ACHN (cell line): ENCODE measurements around the gene BRCC3.

Experiments
- DNase-seq: peaks from one replicate; pipeline ENCODE4 v3.0.0-alpha.2; 2015
- in situ Hi-C: cut with HindIII; loops from 2 replicates; pipeline ENCODE4 v1.10.0; 2017; ENCODE audit warnings: low sequenced_read_pairs, low pct_ligation_motif_present, low pct_unique_long_range_greater_than_20kb

The BRCC3 gene

DNA sequence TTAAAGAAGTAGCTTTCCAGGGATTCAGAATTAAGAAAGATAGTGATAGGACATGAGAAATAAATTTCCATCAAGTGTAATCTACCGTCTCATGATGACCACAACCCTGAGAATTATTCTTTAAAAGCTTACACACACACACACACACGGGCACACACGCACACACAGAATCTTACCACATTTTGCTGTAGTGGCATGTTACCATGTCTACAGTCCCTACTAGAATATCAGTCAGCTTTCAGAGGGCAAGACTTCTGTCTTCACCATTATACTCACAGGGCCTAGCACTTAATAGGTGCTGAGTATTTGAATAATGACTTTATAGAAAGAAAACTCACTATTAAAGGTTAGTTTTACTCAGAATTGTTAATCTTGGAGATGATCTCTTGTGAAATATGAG lies 15.8 kb upstream of the BRCC3 start:
- in situ Hi-C loops, result no loop called here
- no peak for DNase-seq

DNA sequence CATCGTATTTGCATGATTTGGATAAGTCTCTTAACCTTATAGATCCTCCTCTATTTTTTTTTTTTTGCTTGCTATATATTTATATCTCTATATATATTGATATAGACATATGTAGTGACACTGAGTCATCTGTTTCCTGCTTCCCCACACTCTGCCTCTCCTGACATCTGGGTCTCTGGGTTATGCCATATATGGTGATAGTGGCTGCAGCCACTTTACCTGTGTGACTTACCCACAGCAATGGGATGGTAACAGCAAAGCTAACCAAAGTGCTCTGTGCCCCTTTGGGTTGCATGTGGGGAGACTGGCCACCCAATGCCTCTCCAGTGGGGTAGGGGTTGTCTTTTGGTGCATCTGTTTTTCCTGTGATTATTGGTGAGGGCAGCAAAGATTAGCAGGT lies 14.8 kb upstream of the BRCC3 start:
- in situ Hi-C loops, result no loop called here
- DNase-seq, result no peak

DNA sequence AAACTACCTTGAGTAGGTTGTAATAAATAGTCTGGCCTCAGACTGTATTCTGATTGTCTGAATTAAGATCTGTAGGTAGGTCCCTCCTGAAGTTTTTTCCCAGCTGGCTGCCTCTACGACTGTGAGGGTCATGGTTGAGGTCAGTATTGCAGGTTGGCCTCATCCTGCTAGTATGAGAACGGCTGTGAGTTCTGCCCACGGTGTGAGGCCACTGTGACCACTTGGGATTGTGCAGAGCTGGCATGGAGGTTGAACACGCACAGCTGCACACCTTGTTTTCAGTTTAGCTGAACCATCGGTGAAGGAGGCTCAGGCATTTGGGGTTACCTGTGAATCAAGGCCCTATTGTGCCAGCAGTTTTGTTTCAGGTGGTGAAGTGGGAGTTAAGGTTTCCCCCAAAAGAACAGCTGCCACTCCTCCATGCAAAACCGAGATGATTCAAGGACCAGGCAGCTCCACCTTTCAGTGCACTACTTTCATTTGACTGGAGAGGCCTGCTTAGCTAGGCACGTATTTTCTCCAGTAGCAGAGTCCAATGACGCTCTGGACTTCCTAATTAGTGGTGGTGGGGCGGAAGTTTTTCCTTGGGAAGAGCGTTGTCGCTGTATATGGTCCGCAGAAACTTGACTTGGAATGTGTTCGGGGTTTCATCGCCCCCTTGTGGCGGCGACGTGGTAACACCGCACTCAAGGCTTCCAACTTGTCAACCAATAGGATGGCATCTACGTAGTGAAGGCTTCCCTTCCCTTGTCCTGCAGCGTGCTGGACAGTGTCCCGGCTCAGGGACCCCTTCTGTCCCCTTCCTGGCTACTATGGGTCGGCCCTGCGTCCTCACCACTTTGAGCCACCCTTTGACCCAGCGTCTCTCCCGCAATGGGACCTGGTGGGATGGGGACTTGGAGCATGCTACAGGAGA lies 14.2 kb upstream of the BRCC3 start:
- peak; percentile 57 for DNase-seq
- in situ Hi-C loops, result no loop called here

DNA sequence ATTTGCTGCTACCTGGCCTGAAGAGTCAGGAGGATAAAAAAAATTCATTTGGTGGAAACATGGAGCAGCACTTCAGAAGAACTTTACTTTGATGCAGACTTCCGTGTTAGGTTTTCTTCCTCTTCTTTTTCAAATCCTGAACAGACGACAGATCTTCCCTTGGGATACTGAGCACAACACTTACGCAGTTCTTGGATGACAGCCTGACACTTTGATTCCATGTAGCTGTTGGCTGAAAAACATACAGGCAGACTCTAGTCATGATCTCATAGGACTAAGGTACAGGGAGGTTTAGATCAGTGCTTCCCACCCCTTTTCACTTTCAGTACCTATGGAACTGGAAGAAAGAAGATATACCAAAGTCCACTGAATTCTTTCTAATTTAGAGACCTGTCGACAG lies 9.5 kb upstream of the BRCC3 start:
- in situ Hi-C loops, result no loop called here
- no peak for DNase-seq

DNA sequence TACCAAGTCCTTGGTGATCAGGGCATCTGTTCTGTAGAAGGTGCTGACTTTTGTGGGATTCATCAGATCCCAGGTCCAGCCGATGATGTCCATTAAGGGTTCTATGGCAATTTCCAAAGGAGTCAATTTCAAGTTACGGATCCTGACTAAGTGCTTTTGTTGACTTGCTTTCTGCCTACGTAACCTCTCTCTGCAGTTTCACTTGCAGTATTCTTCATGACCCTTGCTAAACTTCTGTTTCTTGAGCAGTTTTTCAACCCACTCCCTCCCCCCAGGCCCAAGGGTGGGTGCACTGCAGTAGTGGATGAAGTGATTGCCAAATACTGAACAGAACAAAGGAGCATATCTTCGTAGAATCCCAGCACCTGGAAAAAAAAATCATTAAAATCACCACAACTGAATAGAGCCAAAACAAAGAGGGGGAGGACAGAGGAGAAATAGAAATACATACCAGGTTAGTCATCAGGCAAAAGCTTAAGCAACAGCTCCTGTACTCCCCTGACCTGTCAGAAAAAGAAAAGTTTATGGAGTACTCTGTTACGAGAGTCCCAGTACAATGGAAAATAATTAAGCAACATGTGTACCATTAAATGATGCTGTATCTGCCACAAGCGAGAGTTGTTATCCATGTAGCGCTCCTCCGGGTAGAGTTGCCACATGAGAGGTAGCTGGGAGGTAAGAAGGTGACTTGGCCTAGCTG lies 6.1 kb upstream of the BRCC3 start:
- in situ Hi-C loops, result no loop called here
- DNase-seq, result peak; percentile 33

DNA sequence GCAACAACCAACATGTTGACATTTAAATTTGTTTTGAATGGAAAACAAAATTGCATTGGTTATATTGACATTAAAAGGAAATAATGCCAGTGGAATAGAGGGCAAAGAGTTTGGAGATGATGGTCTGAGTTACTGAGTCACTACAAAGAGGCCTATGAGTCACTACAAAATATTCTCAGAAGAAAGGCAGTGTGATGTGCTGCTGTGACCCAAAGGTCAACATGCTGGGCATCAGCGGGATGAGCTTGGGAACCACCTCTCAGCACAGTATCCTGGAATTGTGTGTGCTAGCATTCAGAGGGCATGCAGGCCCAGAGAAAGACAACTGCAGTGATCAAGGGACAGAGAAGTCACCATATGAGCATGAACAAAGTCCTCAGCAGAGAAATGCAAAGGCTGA lies 3.1 kb upstream of the BRCC3 start:
- DNase-seq, result peak; percentile 62
- in situ Hi-C loops, result no loop called here

DNA sequence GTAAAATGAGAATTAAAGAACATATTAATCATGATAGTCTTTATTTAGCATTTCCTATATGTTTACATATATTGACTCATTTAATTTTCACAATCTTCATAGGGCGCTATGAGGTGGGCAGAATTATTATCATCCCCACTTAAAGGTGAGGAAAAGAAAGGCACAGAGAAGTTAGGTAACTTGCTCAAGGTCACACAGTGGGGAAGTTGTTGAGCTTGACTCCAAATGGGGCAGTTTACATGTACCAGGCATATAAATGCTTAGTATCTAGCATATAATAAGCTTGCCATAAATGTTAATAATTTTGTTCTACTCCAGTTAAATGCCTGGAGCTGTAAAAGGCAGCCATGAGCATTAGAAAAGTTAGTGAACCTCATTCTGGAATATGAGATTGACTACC lies 1.9 kb upstream of the BRCC3 start:
- DNase-seq, result no peak
- in situ Hi-C loops, result no loop called here

DNA sequence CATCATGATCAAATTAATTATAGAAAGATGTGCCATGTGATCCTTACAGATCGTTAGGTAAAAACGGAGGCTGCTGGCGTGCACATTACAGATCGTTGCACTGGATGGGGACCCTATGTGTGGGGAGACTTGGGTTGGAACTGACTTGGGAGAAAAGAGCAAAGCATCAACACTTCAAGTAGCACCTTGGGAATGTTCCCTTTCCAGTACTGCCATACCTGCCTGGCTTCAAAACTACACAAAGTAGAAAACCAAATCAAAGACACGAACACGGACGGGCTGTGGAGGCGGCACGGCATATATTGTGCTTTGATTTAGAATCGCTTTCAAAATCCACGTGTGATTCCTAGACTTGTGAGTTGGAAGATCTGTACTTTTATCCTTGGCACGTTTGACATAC lies 1.3 kb upstream of the BRCC3 start:
- DNase-seq, result no peak
- in situ Hi-C loops, result no loop called here

DNA sequence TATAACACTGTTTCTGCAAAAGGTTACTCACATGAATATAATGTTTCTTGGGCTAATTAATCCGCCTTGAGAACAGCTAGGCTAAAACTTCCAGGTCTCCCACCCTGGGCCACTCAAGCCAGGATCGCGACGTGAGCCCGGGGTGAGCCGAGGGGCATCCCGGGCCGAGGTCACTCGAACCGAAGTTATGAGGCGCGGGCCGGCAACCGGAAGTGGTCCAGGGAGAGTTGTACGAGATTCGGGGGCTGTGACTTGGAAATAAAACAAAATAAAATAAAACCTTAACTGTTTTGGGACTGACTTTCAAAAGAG lies 689 bp upstream of the BRCC3 start:
- in situ Hi-C loops, result no loop called here
- DNase-seq, result no peak

DNA sequence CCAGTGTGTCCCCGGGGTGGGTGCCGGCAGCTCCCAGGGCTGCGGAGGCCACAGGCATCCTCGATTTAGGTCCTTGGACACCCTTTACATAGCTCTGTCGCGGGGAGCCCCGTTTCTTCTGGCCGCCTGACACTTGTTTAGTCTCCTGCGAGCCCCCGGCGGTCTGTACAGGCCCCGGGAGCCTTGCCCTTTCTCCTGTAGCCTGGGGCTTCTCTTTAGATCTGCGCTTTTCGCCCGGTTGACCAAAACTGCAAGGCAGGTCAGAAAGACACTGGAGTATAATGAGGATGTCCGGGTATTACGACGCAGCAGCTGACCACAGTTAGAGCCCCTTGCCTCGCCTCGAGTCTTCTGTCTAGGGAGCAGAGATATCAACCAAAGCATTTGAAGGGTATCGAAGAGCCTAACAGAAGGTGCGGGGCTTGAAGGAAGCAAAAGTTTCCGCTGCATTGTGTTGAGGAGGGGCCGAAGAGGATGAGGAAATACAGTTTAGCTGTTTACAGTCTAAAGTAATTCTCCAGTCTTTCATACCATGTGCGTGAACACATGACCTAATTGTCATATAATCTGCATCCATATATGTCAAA lies 479 bp downstream of the BRCC3 start:
- in situ Hi-C loops, result no loop called here
- no peak for DNase-seq

DNA sequence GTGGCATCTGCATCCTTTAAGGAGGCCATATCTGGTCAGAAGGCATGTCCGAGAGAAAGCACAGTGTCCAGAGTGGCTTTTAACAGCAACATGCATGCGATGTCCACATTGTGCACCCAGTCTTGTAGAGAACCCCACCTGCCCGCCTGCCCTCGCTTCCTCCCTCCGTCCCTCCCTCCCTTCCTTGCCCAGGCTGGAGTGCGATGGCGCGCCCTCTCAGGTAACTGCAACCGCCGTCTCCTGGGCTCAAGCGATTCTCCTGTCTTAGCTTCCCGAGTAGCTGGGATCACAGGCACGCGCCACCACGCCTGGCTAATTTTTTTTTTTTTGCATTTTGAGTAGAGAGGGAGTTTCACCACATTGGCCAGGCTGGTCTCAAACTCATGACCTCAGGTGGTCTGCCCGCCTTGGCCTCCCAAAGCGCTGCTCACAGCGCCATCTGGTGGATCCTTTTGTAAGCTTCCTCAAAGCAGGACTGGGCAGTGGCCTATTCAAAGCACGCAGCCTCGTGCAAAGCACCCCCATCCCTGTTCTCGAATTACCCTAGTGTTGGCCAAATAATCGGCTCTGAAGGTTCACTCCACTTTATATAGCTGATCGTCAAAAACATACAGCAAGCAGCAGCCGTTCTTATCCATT lies 15.0 kb downstream of the BRCC3 start:
- DNase-seq, result peak; percentile 34
- in situ Hi-C loops, result no loop called here

DNA sequence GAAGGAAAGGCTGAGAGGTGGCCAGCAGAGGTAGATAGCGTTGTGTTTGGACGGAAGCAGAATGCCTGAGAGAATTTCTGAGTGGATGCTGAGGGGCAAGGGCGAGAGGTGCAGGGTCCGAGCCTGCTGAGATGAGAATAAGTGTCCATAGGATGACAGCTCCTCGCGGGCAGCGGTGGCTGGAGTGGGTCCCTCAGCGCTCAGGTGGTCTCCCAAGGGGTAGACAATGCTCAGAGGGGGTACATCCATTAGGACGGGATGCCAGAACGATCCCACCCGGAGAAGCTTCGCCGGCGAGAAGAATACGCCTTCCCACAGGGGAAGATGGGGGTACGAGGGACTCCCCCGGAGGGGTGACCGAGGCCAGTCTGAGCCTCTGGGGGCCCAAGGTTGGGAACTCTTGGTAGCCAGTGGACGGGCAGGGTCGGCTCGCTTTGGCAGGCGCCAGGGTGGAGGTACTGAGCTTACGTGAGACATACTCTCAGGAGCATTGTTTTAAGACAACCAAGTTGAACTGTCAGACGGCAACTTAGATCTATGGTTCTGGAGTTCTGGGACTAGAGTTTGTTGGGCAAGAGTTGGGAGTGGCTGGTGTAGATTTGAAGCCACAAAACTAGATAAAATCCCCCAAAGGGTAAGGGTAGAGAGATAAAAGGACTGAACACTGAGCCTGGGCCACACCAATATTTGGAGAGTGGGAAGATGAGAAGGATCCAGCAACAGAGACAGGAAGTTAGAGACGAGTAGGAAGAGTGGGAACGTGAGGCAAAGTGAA lies 15.8 kb downstream of the BRCC3 start:
- no peak for DNase-seq
- in situ Hi-C loops, result no loop called here

DNA sequence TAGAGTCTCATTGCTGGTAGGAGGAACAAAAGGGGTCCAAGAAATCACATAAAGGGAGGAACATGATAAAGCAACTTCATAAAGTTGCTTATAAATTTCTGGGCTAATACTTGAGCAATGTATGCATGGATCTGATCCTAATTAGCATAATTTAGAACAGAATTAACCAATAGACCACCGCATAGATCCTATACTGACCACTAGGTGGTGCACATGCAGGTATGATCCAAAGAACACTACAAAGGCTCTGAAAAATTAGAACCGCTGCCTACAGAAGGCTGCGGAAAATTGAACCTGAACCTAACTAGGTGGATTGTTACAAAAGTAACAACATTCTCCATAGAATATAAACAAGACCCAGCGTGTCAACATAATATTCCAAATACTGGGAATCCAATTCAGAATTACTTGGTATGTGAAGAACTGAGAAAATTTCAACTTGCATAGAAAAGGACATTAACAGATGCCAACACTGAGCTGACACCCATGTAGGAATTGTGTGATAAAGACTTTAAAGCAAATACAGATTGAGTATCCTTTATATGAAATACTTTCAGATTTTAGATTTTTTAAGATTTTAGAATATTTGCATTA lies 23.3 kb downstream of the BRCC3 start:
- peak; percentile 24 for DNase-seq
- in situ Hi-C loops, result no loop called here

DNA sequence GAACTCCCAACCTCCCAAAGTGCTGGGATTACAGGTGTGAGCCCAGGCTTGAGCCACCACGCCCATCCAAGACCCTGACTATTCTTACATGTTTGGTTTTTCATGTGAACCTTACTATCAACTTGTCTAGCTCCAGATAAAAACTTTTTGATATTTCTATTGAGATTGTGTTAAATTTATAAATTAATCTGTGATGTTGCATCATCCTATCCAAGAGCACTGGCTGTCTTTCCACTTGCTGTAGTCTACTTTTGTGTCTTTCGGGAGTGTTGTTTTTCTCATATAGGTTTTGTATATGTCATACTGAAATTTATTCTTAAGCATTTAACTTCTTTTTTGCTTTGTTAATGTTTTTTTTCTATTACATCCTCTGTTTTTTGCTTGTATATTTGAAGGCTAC lies 34.6 kb downstream of the BRCC3 start:
- no peak for DNase-seq
- in situ Hi-C loops, result no loop called here

DNA sequence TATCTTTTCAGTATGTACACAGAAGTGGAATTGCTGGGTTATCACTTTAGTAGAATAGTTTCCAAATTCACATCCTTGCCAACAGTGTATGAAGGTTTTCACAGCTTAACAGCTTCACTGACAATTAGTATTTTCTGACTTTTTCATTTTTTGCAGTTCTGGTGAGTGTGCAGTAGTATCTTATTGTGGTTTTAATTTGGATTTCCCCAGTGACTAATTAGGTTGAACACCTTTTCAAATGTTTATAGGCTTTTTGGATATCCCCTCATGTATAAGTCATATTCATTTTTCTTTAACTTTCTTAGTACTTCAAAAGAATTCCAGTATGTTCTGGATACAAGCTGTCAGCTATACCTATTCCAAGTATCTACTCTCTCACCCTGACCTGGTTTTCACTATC lies 37.1 kb downstream of the BRCC3 start:
- in situ Hi-C loops, result no loop called here
- no peak for DNase-seq

DNA sequence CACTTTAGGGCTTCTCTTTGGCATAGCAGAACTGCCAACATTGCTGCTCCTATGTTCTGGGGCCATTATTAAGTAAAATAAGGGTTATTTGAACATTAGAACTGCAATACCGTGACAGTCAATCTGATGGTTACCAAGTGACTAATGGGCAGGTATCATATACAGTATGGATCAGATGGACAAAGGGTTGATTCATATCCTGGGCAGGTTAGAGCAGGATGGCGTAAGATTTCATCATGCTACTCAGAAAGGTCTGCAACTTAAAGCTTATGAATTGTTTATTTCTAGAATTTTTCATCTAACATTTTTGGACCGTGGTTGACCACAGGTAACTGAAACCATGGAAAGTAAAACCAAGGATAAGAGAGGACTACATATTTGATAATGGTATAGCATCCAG lies 40.9 kb downstream of the BRCC3 start:
- DNase-seq, result no peak
- in situ Hi-C loops, result no loop called here

DNA sequence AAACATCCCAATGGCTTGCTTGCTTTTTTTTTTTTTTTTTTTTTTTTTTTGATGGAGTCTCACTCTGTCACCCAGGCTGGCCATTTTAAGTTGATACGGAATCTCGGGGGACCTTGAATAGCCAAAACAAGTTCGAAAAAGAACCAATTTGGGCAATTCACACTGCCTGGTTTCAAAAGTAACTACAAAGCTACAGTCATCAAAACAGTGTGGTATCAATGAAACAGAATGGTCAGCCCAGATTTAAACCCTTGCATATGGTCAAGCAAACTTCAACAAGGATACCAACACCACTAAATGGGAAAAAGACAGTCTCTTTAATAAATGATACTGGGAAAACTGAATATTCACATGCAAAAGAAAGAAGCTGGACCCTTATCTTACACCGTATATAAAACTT lies 41.8 kb downstream of the BRCC3 start:
- in situ Hi-C loops, result no loop called here
- no peak for DNase-seq

DNA sequence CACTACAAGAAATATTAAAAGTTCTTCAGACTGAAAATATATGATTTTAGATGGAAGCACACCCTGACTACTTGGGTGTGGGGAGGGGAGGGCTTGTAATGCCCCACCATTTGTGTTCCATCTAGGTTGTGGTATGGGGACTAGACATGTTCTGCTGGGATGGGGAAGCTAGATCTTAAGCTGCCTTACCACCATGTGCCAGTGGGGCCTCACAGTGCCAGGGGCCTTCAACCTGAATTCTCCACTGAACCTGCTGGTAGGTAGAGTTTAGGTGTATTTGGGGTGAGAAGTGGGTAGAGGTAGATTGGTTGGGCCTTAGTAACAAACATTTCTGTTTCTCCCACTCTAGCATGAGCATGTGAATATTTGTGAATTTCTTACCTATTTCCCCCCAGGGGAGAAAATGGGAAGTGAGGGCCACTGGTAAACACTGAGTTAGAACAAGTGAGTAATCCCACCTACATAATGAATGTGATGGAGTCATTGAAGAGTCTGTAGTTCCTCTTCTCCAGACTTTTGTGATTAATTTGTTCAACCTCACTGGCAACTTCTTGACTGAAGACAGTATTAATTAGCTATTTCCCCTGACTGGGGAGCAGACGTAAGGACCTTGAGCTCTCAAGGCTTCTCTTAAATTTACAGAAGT lies 44.0 kb downstream of the BRCC3 start:
- in situ Hi-C loops, result no loop called here
- DNase-seq, result no peak
